CD4-positive, alpha-beta T cell treated with Interleukin-4 for 1 hour (primary cell): Measurements from ENCODE around the gene MCIDAS.

Source experiments
- DNase-seq, 2 donors: peaks; one replicate each; pipeline ENCODE4 v3.0.0-alpha.2; 2020 to 2022

The MCIDAS gene

GRCh38 chr5:55226934-55227663, at the start of gene MCIDAS:
MCIDAS (minus strand) TSS chr5:55227315; CDS start chr5:55227138, 177 bp downstream.
- DNase-seq, result peak; percentile 39 to 45

DNA sequence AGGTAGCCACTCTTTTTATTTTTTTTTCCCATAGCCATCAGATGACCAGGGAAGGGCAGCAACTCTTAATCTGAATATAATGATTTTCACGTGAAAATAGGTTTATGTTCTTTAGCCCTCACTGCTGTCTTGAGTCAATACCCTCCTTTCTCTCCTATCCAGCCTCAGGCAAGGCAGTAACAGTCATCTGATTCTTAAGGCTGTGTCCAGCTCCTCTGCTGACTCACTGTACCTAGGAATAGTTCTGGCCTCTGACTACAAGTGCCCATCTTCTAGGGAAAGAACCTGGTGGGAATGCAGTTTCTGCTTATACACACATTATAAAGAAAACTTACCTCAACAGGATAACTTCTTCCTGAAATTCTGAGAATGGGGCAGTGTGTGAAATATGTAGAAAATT, 49.7 kb upstream of the MCIDAS start:
- DNase-seq, result no peak

- no peak for DNase-seq
Observed at GRCh38 chr5:55258339-55258738, 31.2 kb upstream of the MCIDAS start.

DNA sequence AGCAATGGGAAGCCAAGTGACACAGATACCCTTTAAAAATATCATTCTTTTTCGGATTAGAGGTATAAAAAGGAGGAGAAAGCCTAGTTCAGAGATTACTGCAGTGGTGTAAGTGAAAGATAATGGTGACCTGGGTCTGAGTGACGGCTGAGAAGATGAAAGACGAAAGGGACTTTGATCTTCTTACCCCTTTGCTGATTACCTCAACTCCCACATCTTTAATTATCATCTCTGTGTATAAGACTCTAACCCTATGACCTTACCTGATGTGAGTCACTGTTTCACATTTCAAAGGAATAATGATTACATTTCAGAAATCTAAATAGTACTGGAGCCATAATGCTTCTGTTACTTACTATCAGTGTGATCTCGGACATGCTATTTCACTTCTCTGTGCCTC, 27.7 kb upstream of the MCIDAS start:
- DNase-seq, result no peak

- no peak for DNase-seq
Observed at GRCh38 chr5:55250064-55250463, 22.9 kb upstream of the MCIDAS start.

DNA sequence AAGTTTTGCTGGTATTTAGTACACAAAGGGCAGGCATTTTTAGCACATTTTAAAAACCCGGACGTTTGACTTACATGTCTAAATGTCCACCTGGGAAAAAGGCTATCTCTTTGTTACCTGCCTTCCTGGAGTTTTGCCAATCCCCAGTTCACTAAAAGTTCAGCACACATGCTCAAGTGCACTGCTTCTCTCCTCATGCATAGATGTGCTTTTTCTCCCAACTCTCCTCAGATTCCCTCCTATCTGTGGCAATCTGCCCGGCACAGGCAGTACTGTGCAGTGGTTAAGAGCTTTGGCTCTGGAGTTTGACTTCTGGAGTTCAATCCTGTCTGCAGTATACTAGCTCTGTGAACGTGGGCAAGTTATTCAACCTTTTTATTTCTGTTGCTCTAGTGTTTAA, 14.6 kb upstream of the MCIDAS start:
- DNase-seq, result no peak

DNA sequence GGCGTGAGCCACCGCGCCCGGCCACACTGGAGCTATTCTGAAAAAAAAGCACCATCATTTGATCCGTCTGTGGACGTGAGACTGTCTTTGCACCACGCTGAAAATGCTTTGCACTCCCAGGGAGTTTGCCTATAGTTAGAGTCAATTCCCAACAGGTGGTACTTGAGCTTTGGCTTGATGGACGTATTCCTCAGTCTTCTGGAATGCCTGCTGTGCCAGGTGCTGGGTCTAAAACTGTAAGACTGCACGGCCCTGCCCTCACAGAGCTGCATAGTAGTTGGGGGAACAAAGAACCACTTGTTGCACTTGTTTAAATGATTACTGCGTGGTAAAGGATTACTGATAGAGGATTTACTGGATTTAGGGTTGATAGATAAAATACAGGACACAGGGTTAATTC, 9.7 kb upstream of the MCIDAS start:
- DNase-seq, result no peak

- no peak for DNase-seq
Observed at GRCh38 chr5:55234121-55234700, 7.1 kb upstream of the MCIDAS start.

DNA sequence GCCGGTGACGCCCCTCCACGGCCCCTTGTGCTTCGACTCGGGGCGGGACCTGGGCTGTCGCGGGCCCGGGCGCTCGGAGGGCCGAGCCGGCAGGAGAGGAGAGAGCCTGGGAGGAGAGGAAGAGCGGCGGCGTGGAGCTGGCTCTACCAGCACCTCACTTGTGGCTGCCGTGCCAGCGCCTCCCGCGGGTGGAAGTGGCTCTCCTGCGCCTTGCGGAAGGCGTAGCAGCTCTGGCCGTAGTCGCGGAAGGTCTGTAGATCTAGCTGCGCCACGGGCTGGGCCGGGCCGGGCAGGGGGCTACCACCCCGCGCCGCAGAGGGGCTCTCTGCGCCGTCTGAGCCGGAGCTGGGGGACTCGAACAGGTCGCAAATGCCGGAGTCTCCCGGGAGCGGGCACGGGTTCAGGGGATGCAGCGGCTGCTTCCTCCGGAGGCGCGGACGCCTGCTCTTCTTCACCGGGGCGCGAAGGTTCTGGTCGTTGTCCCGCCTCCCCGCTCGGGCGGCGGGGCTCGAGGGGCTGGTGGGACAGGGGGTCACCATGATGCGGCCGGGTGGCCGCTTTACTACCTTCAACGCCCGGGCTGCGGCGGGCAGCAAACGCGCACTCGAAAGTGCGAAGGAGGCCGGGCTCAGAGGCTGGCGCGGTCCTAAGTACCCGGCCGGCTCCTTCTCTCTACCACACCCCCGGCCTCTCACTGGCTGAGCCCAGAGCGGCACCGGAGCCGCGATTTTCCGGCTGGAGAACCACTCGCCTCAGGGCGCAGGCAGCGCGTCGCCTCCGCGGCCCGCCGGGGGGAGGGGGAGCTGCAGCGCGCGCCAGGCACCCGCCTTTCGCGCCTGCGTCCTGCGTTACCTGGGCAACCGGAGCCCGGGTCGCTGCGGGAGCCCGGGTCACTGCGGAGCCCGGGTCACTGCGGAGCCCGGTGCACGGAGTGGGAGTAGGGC, 6.1 kb upstream of the MCIDAS start, which contains the start of gene CCNO:
Gene CCNO, minus strand, starts transcription at position 624 of the 944 bp plus-strand sequence. Its CDS starts 85 bp downstream, at position 539.
- peak; percentile 50 to 63 for DNase-seq

DNA sequence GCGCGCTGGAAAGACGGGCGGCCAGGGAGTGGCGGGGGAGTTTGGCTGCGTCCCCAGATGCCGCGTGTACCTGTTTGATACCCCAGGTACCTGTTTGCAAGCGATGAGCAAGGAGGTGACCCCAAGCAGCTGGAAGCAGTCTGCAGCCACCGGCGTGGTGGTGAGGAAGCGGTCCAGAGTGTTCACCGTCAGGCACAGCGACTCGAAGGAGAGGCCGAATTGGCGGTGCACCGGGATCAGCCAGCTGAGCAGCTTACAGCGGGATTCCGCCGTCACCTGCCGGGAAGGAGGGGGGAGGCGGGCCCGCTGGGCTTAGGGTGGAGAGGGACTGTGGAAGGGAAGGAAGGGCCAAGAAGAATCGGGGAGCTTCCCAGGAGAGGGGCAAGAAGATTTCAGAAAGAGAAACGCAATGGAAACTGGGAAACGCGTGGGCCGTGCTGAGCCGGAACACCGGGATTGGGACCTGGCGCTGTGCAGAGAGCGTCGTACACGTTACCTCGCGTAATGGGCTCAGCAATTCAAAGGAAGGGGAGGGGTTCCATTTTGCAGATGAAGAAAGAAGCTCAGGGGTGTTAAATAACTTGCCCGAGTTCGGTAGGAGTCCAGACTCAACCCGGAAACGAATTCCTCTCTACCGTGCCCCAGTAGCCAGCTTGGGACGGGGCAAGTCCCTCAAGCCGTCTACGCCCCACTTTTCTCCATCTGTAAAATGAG, 5.3 kb upstream of the MCIDAS start:
- peak in 1 of 2 donors; percentile 14 for DNase-seq

DNA sequence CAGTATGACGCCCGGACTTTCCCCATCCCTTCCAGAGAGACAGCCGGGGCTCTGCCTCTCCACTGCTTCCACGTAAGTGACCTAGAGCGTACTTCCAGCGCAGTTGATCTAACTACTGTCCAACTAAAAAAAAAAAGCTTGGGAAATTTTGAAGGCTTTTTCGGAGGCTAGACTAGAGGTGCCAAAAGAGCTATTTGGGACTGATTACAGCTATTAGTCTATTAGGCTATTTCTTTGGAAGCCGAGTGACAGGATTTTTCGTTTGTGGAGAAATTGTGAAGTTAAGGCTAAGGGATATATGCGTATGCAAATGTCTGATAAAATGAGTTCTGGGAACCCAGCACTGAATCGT, 4.8 kb upstream of the MCIDAS start:
- no peak for DNase-seq

GRCh38 chr5:55231029-55231918, 4.2 kb upstream of the MCIDAS start:
- peak in 1 of 2 donors; percentile 17 for DNase-seq

GRCh38 chr5:55230086-55230629, 3.0 kb upstream of the MCIDAS start:
- DNase-seq, result no peak

DNA sequence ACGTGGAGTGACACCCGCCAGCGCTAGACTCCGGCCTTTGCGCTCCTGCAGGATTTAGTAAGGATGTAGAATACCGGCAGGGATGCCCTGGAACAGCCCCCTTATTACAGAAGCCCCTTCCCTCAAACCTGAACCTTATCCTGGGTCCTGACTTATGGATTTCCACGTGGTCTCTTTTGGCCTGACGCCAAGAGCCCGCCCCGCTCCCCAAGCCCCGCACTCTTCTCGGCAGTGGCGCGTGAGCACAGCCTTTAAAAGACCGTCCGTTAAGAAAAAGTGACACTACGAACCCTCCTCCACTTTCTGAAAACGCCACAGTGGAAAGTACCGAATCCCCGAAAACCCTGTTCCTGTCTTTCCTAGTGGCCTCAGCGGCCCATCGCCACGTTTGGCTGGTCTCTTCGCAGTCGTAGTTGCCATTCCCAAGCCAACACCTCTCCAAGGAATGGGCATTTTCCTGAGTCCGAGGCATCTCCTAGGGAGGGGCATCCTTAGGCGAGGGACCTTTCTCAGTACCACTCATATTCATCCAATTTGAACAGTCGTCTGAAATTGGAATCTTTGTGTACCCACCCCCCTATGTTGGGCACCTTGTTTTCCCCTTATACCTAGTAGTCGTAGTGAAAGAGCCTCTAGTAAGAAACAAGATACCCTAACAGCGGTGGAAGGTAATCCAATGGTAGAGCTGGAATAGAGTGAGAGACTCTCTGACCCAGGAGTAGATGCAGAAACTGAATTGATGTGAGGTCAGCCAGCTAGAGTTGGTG, 732 bp upstream of the MCIDAS start:
- no peak for DNase-seq

GRCh38 chr5:55226027-55226933, 835 bp downstream of the MCIDAS start:
- peak; percentile 33 to 41 for DNase-seq

DNA sequence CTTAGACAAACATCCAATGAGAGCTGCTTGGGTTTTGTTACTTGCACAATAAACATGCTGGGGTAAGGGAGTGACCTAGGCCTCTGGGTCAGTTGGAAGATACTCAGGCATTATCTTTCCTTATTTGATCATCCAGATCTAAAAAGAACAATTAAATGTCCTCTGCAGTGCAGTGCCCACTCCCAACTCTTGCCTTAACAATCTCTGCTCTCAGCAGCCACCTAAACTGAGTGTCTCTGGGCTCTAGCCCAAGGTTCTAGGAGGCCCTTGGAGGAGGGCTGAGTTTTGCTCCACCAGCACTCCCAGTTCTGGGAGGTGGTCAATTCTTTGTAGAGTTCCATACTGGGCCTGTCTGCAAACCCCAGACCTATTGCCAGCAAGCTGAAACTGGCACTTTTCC, 1.8 kb downstream of the MCIDAS start:
- DNase-seq, result no peak

DNA sequence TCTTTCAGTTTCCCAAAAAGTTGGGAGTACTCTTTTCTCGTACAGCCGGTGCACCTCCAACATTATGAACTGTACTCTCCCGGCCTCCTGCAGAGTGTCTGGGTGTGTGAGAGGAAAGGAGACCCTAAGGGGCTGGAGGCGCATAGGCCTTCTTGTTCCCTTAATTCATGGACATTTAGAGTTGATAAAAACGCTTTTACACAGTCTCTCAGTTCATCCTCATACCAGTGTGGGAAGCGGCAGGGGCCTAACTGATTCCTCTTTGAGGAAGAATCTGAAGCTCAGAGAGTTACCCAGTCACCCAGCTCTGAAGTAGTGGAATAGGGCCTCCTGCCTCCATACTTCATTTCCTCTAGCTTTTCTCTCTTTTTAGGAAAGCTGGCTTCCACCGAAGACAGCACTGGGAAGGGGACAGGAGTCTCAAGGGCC, 3.3 kb downstream of the MCIDAS start:
- DNase-seq, result no peak

DNA sequence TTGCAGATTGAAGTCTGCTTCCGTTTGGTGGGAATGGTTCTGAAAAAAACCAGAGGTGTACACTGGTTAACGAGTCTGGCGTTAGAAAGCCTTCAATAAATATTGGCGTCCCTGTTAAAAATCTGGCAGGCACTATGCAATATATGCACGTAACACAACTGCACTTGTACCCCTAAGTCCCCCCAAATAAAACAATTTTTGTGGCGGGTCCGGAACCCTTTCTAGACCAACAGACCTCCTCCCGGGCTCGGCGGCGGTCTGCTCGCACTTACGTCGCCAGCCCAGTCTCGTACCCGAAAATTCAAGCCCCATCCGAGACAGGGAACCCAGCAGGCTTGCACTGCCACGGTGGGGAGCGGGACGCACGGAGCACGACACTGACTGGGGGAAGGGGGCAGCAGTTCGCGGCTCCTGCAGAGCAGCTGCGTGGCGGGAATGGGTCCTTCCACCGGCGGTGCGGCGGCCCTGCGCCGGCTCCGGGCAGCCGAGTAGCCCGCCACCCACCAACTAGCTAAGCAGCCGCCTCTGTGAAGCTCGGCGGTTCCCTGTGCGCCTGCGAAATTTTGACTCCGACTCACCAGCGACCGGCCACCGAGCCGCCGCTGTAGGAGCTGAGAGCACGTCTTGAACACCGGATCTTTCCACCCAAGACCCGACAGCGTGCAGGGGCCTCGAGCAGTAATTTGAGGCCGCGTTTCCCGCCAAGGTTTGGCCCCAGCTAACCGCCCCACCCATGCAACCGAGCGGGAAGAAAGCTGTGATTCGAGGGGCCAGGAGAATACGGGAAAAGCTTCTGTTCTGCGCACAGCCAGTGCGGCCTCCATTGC, 3.9 kb downstream of the MCIDAS start:
- no peak for DNase-seq
